Lower leg skin (tissue), 4 donors: Measurements from ENCODE around the gene ADGB. TPM values are rescaled to one million over a fixed set of nuclear protein-coding genes. Genes with fewer than 3 reads are reported as not detected.

Experiments used
- DNase-seq, 2 donors: peaks; one replicate each; pipeline ENCODE4 v3.0.0-alpha.2; 2019; ENCODE audit warnings: low spot score in 2 of 2
- H3K4me3 ChIP-seq: fragments of 200-600 bp; sonication (generic); 2 replicates; pipeline ENCODE4 v1.5.1; 2017; ENCODE audit warnings: mild to moderate bottlenecking, low read depth; ENCODE audit not compliant: poor library complexity, severe bottlenecking
- CTCF ChIP-seq, 3 donors: fragments of 450-650 bp; IDR thresholded peaks; one replicate each; pipeline ENCODE4 v1.5.1; 2016; ENCODE audit warnings: antibody characterized with exemption in 3 of 3, mild to moderate bottlenecking in 3 of 3, moderate library complexity in 2 of 3
- POLR2A ChIP-seq, 2 donors: fragments of 450-650 bp; IDR thresholded peaks; one replicate each; pipeline ENCODE4 v1.6.1; 2016 to 2017; ENCODE audit warnings: antibody characterized with exemption in 2 of 2, mild to moderate bottlenecking in 1 of 2, moderate library complexity in 1 of 2
- WGBS, 2 donors: methylation state at CpG; one replicate each; pipeline ENCODE4 v1.1.5; 2018; 5-methylcytosine and 5-hydroxymethylcytosine counted together
- intact Hi-C: fragments of 100-400 bp; cut with DNase I; formaldehyde crosslinking; loops from one replicate; pipeline ENCODE4 v1.15.0; 2023; ENCODE audit warnings: low total_unique reads
- total RNA-seq, 4 donors: library from RNA; depleted of rRNA; stranded (reverse); fragments of >200 nt; gene quantifications; one replicate each; pipeline ENCODE4 v1.1.0, GENCODE V29; 2016

Gene ADGB
- total RNA-seq, 4 donors from 2014 or later: 0.06 to 1.9 (median 1.8) TPM; not detected in 1

GRCh38 chr6:146719387-146719786 is 120.6 kb downstream of the ADGB start:
- intact Hi-C loops: no loop called here
- no peak for DNase-seq
- H3K4me3 ChIP-seq: no peak overlapping the region
- 74% methylated on average over 4 of the region's 4 CpGs for WGBS, 2 donors
- TF ChIP-seq CTCF (IDR thresholded peaks at IDR 0.05) (no peak), POLR2A (IDR thresholded peaks at IDR 0.05) (no peak)

- intact Hi-C loops: no loop called here
- no peak for TF ChIP-seq CTCF (IDR thresholded peaks at IDR 0.05)
- TF ChIP-seq POLR2A (IDR thresholded peaks at IDR 0.05): no peak
- no peak for DNase-seq
- H3K4me3 ChIP-seq: no peak overlapping the region
- WGBS, 2 donors: 66 to 80% methylated on average over 3 of the region's 3 CpGs
These were observed 140.9 kb downstream of the ADGB start for GRCh38 chr6:146739696-146740095.

GRCh38 chr6:146741609-146742008 is 142.8 kb downstream of the ADGB start:
- no peak for DNase-seq
- no peak overlapping the region for H3K4me3 ChIP-seq
- intact Hi-C loops: no loop called here
- no peak for TF ChIP-seq CTCF (IDR thresholded peaks at IDR 0.05)
- TF ChIP-seq POLR2A (IDR thresholded peaks at IDR 0.05): no peak

- 70 to 78% methylated on average over 2 of the region's 2 CpGs for WGBS, 2 donors
- TF ChIP-seq POLR2A (IDR thresholded peaks at IDR 0.05) (no peak), CTCF (IDR thresholded peaks at IDR 0.05) (no peak)
- H3K4me3 ChIP-seq: no peak overlapping the region
- no peak for DNase-seq
- intact Hi-C loops: no loop called here
These were observed 154.5 kb downstream of the ADGB start for GRCh38 chr6:146753306-146753705.

GRCh38 chr6:146767632-146768031 is 168.9 kb downstream of the ADGB start:
- 70 to 82% methylated on average over 1 of the region's 1 CpG for WGBS, 2 donors
- intact Hi-C loops: no loop called here
- TF ChIP-seq CTCF (IDR thresholded peaks at IDR 0.05): no peak
- no peak for TF ChIP-seq POLR2A (IDR thresholded peaks at IDR 0.05)
- no peak overlapping the region for H3K4me3 ChIP-seq
- DNase-seq: no peak

- H3K4me3 ChIP-seq: no peak overlapping the region
- no peak for TF ChIP-seq CTCF (IDR thresholded peaks at IDR 0.05)
- TF ChIP-seq POLR2A (IDR thresholded peaks at IDR 0.05): no peak
- DNase-seq: no peak
- intact Hi-C loops: no loop called here
- WGBS, 2 donors: 56 to 63% methylated on average over 2 of the region's 2 CpGs
These were observed 169.9 kb downstream of the ADGB start for GRCh38 chr6:146768722-146769121.
